A549 (cell line): ENCODE results near the gene PRDM5. TPM values are rescaled to one million over a fixed set of nuclear protein-coding genes. Genes with fewer than 3 reads are reported as not detected.

Experiments used
- ATAC-seq, 2 experiments: fragments of 200-7000 bp in 1 of 2; fragments of >200 bp in 1 of 2; cut with Nextera tagmentation in 1 of 2; cut with Tn5 transposase in 1 of 2; 3 replicates each; pipeline versions ENCODE4 v1.8.0 to v1.9.1; 2018 to 2020; ENCODE audit warnings: mild to moderate bottlenecking in 1 of 2, moderate library complexity in 1 of 2
- CTCF ChIA-PET: fragments of 300-600 bp; sonication (Branson Sonifier 250); formaldehyde crosslinking; extraction: SDS; loops from one replicate; lab custom pipeline; 2021; ENCODE audit warnings: antibody characterized with exemption, inconsistent platforms; lab: Yijun Ruan, JAX
- POLR2A ChIA-PET: fragments of 350-600 bp; formaldehyde crosslinking; extraction: SDS; loops from one replicate; lab custom pipeline; 2021; ENCODE audit warnings: antibody characterized with exemption, inconsistent platforms; lab: Yijun Ruan, JAX
- DNase-seq, 2 experiments: peaks; one replicate each; pipeline versions ENCODE4 v3.0.0 to v3.0.0-alpha.2; 2011 to 2016; ENCODE audit warnings: low read depth in 1 of 2, low spot score in 1 of 2
- FAIRE-seq: peaks from 2 replicates; lab custom pipeline; 2011; peaks lifted over from hg19 to GRCh38; lab: Jason Lieb, UNC
- H3K27ac ChIP-seq, 2 experiments: fragments of >200 bp; sonication (Bioruptor Twin); formaldehyde crosslinking; 3 replicates each; pipeline ENCODE4 v1.5.1; 2016 to 2017
- H3K4me1 ChIP-seq: fragments of >200 bp; sonication (Bioruptor Twin); formaldehyde crosslinking; 3 replicates; pipeline ENCODE4 v1.6.1; 2016
- H3K4me2 ChIP-seq: fragments of >200 bp; sonication (Bioruptor Twin); formaldehyde crosslinking; 3 replicates; pipeline ENCODE4 v1.6.1; 2016
- H3K4me3 ChIP-seq: fragments of >200 bp; sonication (Bioruptor Twin); formaldehyde crosslinking; 3 replicates; pipeline ENCODE4 v1.5.1; 2016
- H3K9me3 ChIP-seq: fragments of >200 bp; sonication (Bioruptor Twin); formaldehyde crosslinking; 3 replicates; pipeline ENCODE4 v1.6.1; 2016
- BCL3 ChIP-seq: fragments of >200 bp; sonication (Bioruptor Twin); formaldehyde crosslinking; IDR thresholded peaks from 3 replicates; pipeline ENCODE4 v1.6.1; 2016
- CBX2 ChIP-seq: fragments of 200-600 bp; sonication (generic); IDR thresholded peaks from 2 replicates; pipeline ENCODE4 v1.6.1; 2016; ENCODE audit warnings: low read depth, mild to moderate bottlenecking, borderline replicate concordance
- CBX8 ChIP-seq: fragments of 200-600 bp; sonication (generic); IDR thresholded peaks from 2 replicates; pipeline ENCODE4 v1.6.1; 2016
- CHD2 ChIP-seq: fragments of 150-350 bp; IDR thresholded peaks from 2 replicates; pipeline ENCODE4 v1.6.1; 2014; ENCODE audit warnings: low read length; ENCODE audit not compliant: partially characterized antibody
- EHF ChIP-seq: fragments of 250-450 bp; sonication (Bioruptor Pico); IDR thresholded peaks from 2 replicates; pipeline ENCODE4 v1.5.0; 2020; ENCODE audit warnings: mild to moderate bottlenecking
- EHMT2 ChIP-seq: fragments of 200-600 bp; sonication (generic); IDR thresholded peaks from 2 replicates; pipeline ENCODE4 v1.6.1; 2016; ENCODE audit warnings: antibody characterized with exemption, low read depth, mild to moderate bottlenecking, moderate library complexity
- EP300 ChIP-seq, 2 experiments: fragments of >200 bp; sonication (Bioruptor Twin); formaldehyde crosslinking; IDR thresholded peaks; 2 replicates in 1 of 2; 3 replicates in 1 of 2; pipeline ENCODE4 v1.6.1; 2016 to 2017
- ESRRA ChIP-seq: fragments of 150-350 bp; IDR thresholded peaks from 2 replicates; pipeline ENCODE4 v1.6.1; 2014; ENCODE audit warnings: mild to moderate bottlenecking, low read length, borderline replicate concordance
- FOSB ChIP-seq: fragments of 250-450 bp; sonication (Bioruptor Pico); IDR thresholded peaks from 2 replicates; pipeline ENCODE4 v1.5.0; 2020; ENCODE audit warnings: mild to moderate bottlenecking, moderate library complexity
- FOSL2 ChIP-seq, 2 experiments: fragments of 450-650 bp in 1 of 2; fragments of >200 bp in 1 of 2; sonication (Bioruptor Twin) in 1 of 2; formaldehyde crosslinking; IDR thresholded peaks; 2 replicates each; pipeline versions ENCODE4 v1.5.0 to v1.6.1; 2016 to 2020; ENCODE audit warnings: mild to moderate bottlenecking in 1 of 2, moderate library complexity in 1 of 2
- FOXS1 ChIP-seq: fragments of 250-450 bp; sonication (Bioruptor Pico); IDR thresholded peaks from 2 replicates; pipeline ENCODE4 v1.5.0; 2020; ENCODE audit warnings: mild to moderate bottlenecking, moderate library complexity
- HEYL ChIP-seq: fragments of 250-450 bp; sonication (Bioruptor Pico); IDR thresholded peaks from 2 replicates; pipeline ENCODE4 v1.8.0; 2021; ENCODE audit warnings: mild to moderate bottlenecking, moderate library complexity
- HMGXB4 ChIP-seq: fragments of 250-450 bp; sonication (Bioruptor Pico); IDR thresholded peaks from 2 replicates; pipeline ENCODE4 v1.5.0; 2021; ENCODE audit warnings: mild to moderate bottlenecking, moderate library complexity, borderline replicate concordance
- HOXA7 ChIP-seq: fragments of 250-450 bp; sonication (Bioruptor Pico); IDR thresholded peaks from 2 replicates; pipeline ENCODE4 v1.5.0; 2020; ENCODE audit warnings: mild to moderate bottlenecking, moderate library complexity
- HOXB13 ChIP-seq: fragments of 250-450 bp; sonication (Bioruptor Pico); IDR thresholded peaks from 2 replicates; pipeline ENCODE4 v1.5.0; 2020; ENCODE audit warnings: low read depth, mild to moderate bottlenecking, moderate library complexity
- HOXB5 ChIP-seq: fragments of 250-450 bp; sonication (Bioruptor Pico); IDR thresholded peaks from 2 replicates; pipeline ENCODE4 v1.5.0; 2020; ENCODE audit warnings: mild to moderate bottlenecking, moderate library complexity
- KDM1A ChIP-seq: fragments of 200-600 bp; sonication (generic); IDR thresholded peaks from 2 replicates; pipeline ENCODE4 v1.6.1; 2016; ENCODE audit warnings: low read depth, mild to moderate bottlenecking
- MAZ ChIP-seq: fragments of 150-350 bp; IDR thresholded peaks from 2 replicates; pipeline ENCODE4 v1.6.1; 2014; ENCODE audit warnings: antibody characterized with exemption, low read depth, low read length, borderline replicate concordance
- NFE2L2 ChIP-seq: fragments of 150-350 bp; conservative IDR thresholded peaks from 2 replicates; pipeline ENCODE4 v1.6.1; 2014; ENCODE audit warnings: low read length
- NPAS2 ChIP-seq: fragments of 250-450 bp; sonication (Bioruptor Pico); IDR thresholded peaks from 2 replicates; pipeline ENCODE4 v1.8.0; 2022; ENCODE audit warnings: mild to moderate bottlenecking, moderate library complexity, borderline replicate concordance
- PHF8 ChIP-seq: fragments of 200-600 bp; sonication (generic); IDR thresholded peaks from 2 replicates; pipeline ENCODE4 v1.6.1; 2016; ENCODE audit warnings: low read depth, mild to moderate bottlenecking, antibody characterized with exemption, moderate library complexity, borderline replicate concordance
- POLR2A ChIP-seq: IDR thresholded peaks from 2 replicates; pipeline ENCODE4 v1.6.1; 2012; ENCODE audit warnings: mild to moderate bottlenecking, low read length
- POLR2AphosphoS2 ChIP-seq: conservative IDR thresholded peaks from 2 replicates; pipeline ENCODE4 v1.6.1; 2012; ENCODE audit warnings: low read length, improper control_type of control experiment, inconsistent platforms
- RAD21 ChIP-seq, 2 experiments: fragments of >200 bp in 1 of 2; sonication (Bioruptor Twin) in 1 of 2; formaldehyde crosslinking in 1 of 2; IDR thresholded peaks in 1 of 2; conservative IDR thresholded peaks in 1 of 2; 2 replicates in 1 of 2; 3 replicates in 1 of 2; pipeline ENCODE4 v1.6.1; 2012 to 2018; ENCODE audit warnings: inconsistent platforms in 1 of 2
- RARB ChIP-seq: fragments of 250-450 bp; sonication (Bioruptor Pico); IDR thresholded peaks from 2 replicates; pipeline ENCODE4 v1.8.0; 2021; ENCODE audit warnings: mild to moderate bottlenecking, moderate library complexity
- RCOR1 ChIP-seq: fragments of 150-350 bp; IDR thresholded peaks from 2 replicates; pipeline ENCODE4 v1.6.1; 2014; ENCODE audit warnings: antibody characterized with exemption, low read length, low read depth
- SREBF2 ChIP-seq: fragments of 450-650 bp; IDR thresholded peaks from 2 replicates; pipeline ENCODE4 v1.6.1; 2014; ENCODE audit warnings: mild to moderate bottlenecking, moderate library complexity
- TP53 ChIP-seq: fragments of 250-450 bp; sonication (Bioruptor Pico); IDR thresholded peaks from 2 replicates; pipeline ENCODE4 v1.5.0; 2021; ENCODE audit warnings: mild to moderate bottlenecking, moderate library complexity
- ZSCAN20 ChIP-seq: fragments of 250-450 bp; sonication (Bioruptor Pico); IDR thresholded peaks from 2 replicates; pipeline ENCODE4 v1.8.0; 2022; ENCODE audit warnings: mild to moderate bottlenecking, moderate library complexity
- WGBS: methylation state at CpG from one replicate; pipeline ENCODE4 v1.1.6; 2017; ENCODE audit errors: missing lambda C conversion rate; 5-methylcytosine and 5-hydroxymethylcytosine counted together
- polyA plus RNA-seq, 4 experiments: library from polyadenylated mRNA; depleted of rRNA in 3 of 4; stranded (reverse); fragments of >200 nt; fragmentation: RNase III in 1 of 4; extraction: RNeasy Plus Mini Kit Qiagen cat#74134 plus additional on column Dnase treatment in 1 of 4; gene quantifications; 2 replicates in 3 of 4; 3 replicates in 1 of 4; pipeline ENCODE4 v1.2.3, GENCODE V29; 2011 to 2017
- TF ChIP-seq, protein P1 (sequence below): fragments of >200 bp; sonication (Bioruptor Twin); formaldehyde crosslinking; IDR thresholded peaks from 3 replicates; pipeline ENCODE4 v1.5.1; 2016

PRDM5 gene
- polyA plus RNA-seq, 2 of the 4 experiments (the other 2 are of a cell fraction): 6.5 to 12.9 TPM

DNA sequence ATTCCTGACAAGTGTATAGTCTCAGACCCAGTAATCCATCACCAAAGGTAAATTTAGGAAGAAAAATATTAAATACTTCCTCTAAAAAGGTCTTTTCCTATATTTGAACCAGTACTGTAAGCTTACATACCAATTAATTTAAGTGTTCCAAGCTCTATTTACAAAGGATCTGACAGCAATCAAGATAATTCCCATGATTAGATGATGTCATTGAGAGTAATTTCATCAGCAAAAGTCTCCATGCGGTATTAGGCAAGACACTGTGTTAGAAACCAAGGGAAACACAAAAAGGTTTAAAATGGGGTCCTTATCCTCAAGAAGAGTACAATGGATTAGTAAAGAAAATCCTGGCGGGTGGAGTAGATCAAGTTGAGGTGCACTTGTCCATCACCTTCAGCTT, 198.5 kb downstream of the PRDM5 start:
- H3K4me2 ChIP-seq: no peak overlapping the region
- H3K27ac ChIP-seq: no peak overlapping the region
- POLR2A ChIA-PET: no interaction called here
- FAIRE-seq (no peak), ATAC-seq (no peak), DNase-seq (no peak)
- CTCF ChIA-PET: no interaction called here
- WGBS: 100% methylated on average over 2 of the region's 2 CpGs
- TF ChIP-seq MAZ (no peak), NFE2L2 (no peak), HEYL (no peak), NPAS2 (no peak), POLR2AphosphoS2 (no peak), EP300 (IDR thresholded peaks at IDR 0.05) (no peak), SREBF2 (no peak), HOXB5 (CRISPR knock-in tag) (no peak), BCL3 (no peak), TP53 (no peak), ESRRA (no peak), FOXS1 (CRISPR knock-in tag) (no peak), FOSB (CRISPR knock-in tag) (no peak), CBX2 (no peak), KDM1A (no peak), CHD2 (no peak)
- H3K9me3 ChIP-seq: no peaks in the 10 kb centered on the region
- H3K4me3 ChIP-seq: no peak overlapping the region
- no peaks in the 10 kb centered on the region for H3K4me1 ChIP-seq

DNA sequence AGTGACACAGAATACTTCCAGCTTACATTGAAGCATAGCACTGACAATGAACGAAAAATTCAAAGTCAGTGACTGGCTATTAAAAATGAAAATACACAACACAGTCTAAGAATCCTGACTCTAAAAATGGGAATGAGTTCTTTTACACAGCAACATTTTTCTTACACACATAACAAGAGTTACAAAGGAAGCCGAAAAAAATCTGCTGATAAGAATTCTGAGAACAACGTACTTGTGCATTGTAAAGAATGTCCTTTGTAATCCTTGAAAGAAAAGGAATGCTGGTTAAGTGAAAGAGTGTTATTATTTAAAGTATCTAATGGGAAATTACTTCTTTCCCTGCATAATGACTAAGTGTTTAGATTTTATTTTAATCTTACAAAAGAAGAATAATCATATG, 199.4 kb downstream of the PRDM5 start:
- no peaks in the 10 kb centered on the region for H3K4me1 ChIP-seq
- H3K27ac ChIP-seq: no peak overlapping the region
- WGBS: 89% methylated on average over 3 of the region's 3 CpGs
- H3K4me2 ChIP-seq: no peak overlapping the region
- no peak for DNase-seq
- TF ChIP-seq RARB (CRISPR knock-in tag): no peak
- no peak for TF ChIP-seq HOXB13 (CRISPR knock-in tag)
- CTCF ChIA-PET: no interaction called here
- POLR2A ChIA-PET: no interaction called here
- no peaks in the 10 kb centered on the region for H3K9me3 ChIP-seq
- FAIRE-seq: no peak
- H3K4me3 ChIP-seq: no peak overlapping the region
- ATAC-seq: no peak

DNA sequence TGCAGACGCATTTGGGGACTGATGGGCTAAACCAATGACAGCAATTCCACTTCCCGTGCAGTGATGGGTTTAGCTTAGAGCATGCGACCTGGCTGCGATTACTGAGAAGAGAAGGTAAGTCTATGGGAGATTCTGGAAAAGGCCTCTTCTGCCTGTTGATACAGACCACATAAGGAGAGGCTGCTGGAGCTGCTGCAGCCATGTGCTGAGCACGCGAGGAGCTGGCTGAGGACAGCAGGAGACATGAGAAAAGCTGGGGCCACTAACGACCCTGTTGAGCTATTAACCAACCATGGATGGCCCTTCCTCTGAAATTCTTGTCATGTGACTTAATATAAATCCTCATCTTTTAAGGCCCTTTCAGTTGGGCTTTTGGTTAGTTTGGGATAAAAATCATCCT, 199.9 kb downstream of the PRDM5 start:
- H3K4me3 ChIP-seq: no peak overlapping the region
- H3K27ac ChIP-seq: no peak overlapping the region
- WGBS: 92% methylated on average over 6 of the region's 7 CpGs
- TF ChIP-seq BCL3: no peak
- no peak for TF ChIP-seq RCOR1
- TF ChIP-seq POLR2A: no peak
- TF ChIP-seq TP53: no peak
- TF ChIP-seq RAD21 (conservative IDR thresholded peaks at IDR 0.05 in 1 of 2, IDR thresholded peaks at IDR 0.05 in 1 of 2): no peak
- no peak for TF ChIP-seq FOSL2 (IDR thresholded peaks at IDR 0.05)
- TF ChIP-seq FOSL2 (CRISPR knock-in tag; IDR thresholded peaks at IDR 0.05): no peak
- TF ChIP-seq HMGXB4: no peak
- no peak for TF ChIP-seq FOSB (CRISPR knock-in tag)
- TF ChIP-seq CHD2: no peak
- no peak for TF ChIP-seq CBX8
- no peak for TF ChIP-seq ZSCAN20 (CRISPR knock-in tag)
- no peak for TF ChIP-seq HOXB5 (CRISPR knock-in tag)
- no peak for TF ChIP-seq EHMT2
- TF ChIP-seq CBX2: no peak
- no peak for TF ChIP-seq PHF8
- TF ChIP-seq NPAS2: no peak
- TF ChIP-seq, protein P1, sequence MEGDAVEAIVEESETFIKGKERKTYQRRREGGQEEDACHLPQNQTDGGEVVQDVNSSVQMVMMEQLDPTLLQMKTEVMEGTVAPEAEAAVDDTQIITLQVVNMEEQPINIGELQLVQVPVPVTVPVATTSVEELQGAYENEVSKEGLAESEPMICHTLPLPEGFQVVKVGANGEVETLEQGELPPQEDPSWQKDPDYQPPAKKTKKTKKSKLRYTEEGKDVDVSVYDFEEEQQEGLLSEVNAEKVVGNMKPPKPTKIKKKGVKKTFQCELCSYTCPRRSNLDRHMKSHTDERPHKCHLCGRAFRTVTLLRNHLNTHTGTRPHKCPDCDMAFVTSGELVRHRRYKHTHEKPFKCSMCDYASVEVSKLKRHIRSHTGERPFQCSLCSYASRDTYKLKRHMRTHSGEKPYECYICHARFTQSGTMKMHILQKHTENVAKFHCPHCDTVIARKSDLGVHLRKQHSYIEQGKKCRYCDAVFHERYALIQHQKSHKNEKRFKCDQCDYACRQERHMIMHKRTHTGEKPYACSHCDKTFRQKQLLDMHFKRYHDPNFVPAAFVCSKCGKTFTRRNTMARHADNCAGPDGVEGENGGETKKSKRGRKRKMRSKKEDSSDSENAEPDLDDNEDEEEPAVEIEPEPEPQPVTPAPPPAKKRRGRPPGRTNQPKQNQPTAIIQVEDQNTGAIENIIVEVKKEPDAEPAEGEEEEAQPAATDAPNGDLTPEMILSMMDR: no peak
- no peak for TF ChIP-seq EHF (CRISPR knock-in tag)
- no peak for TF ChIP-seq HOXA7 (CRISPR knock-in tag)
- DNase-seq (no peak), ATAC-seq (no peak), FAIRE-seq (no peak)
- no peaks in the 10 kb centered on the region for H3K4me1 ChIP-seq
- ChIA-PET CTCF (no interaction called here), POLR2A (no interaction called here)
- no peak overlapping the region for H3K4me2 ChIP-seq
- no peaks in the 10 kb centered on the region for H3K9me3 ChIP-seq
